Measurements from ENCODE around the gene REV1. TPM values are rescaled to one million over a fixed set of nuclear protein-coding genes. Genes with fewer than 3 reads are reported as not detected.

Gene REV1
- total RNA-seq, 1 donor from 2014 or later: 52.1 TPM

GRCh38 chr2:99395589-99396130 lies 94.2 kb downstream of the REV1 start:
- Mint-ChIP-seq H3K27me3 (no peaks in the 10 kb centered on the region), H3K4me3 (no peak overlapping the region), H3K36me3 (ENCODE audit: low read depth) (peaks cover 90% of the 10 kb centered on the region), H3K9me3 (no peaks in the 10 kb centered on the region), H3K4me1 (no peaks in the 10 kb centered on the region), H3K27ac (no peak overlapping the region)
- DNase-seq: no peak
- no peak for TF ChIP-seq CTCF (IDR thresholded peaks at IDR 0.05)
- CTCF ChIA-PET: no interaction called here
- intact Hi-C loops (cut with micrococcal nuclease): no loop called here
- POLR2A ChIA-PET: no interaction called here
- ATAC-seq (ENCODE audit: low read depth): no peak

- no peak for DNase-seq
- ChIA-PET CTCF (no interaction called here), POLR2A (no interaction called here)
- H3K27me3 Mint-ChIP-seq: no peaks in the 10 kb centered on the region
- no peaks in the 10 kb centered on the region for H3K4me1 Mint-ChIP-seq
- ATAC-seq (ENCODE audit: low read depth): no peak
- TF ChIP-seq CTCF (IDR thresholded peaks at IDR 0.05): no peak
- intact Hi-C loops (cut with micrococcal nuclease): no loop called here
- no peak overlapping the region for H3K4me3 Mint-ChIP-seq
- no peak overlapping the region for H3K27ac Mint-ChIP-seq
- no peaks in the 10 kb centered on the region for H3K9me3 Mint-ChIP-seq
- H3K36me3 Mint-ChIP-seq (ENCODE audit: low read depth): peaks cover 68% of the 10 kb centered on the region
Measured at GRCh38 chr2:99389946-99390345, 99.9 kb downstream of the REV1 start.

GRCh38 chr2:99389371-99389770 lies 100.4 kb downstream of the REV1 start:
- Mint-ChIP-seq H3K4me1 (no peaks in the 10 kb centered on the region), H3K27me3 (no peaks in the 10 kb centered on the region), H3K9me3 (no peaks in the 10 kb centered on the region), H3K27ac (no peak overlapping the region), H3K36me3 (ENCODE audit: low read depth) (peaks cover 68% of the 10 kb centered on the region), H3K4me3 (no peak overlapping the region)
- no peak for TF ChIP-seq CTCF (IDR thresholded peaks at IDR 0.05)
- intact Hi-C loops (cut with micrococcal nuclease): no loop called here
- DNase-seq: no peak
- no peak for ATAC-seq (ENCODE audit: low read depth)
- CTCF ChIA-PET: no interaction called here
- POLR2A ChIA-PET: no interaction called here

GRCh38 chr2:99388892-99389291 lies 100.9 kb downstream of the REV1 start:
- TF ChIP-seq CTCF (IDR thresholded peaks at IDR 0.05): no peak
- H3K4me3 Mint-ChIP-seq: no peak overlapping the region

GRCh38 chr2:99386011-99386410 lies 103.8 kb downstream of the REV1 start:
- TF ChIP-seq CTCF (IDR thresholded peaks at IDR 0.05): no peak
- Mint-ChIP-seq H3K9me3 (no peaks in the 10 kb centered on the region), H3K4me1 (no peaks in the 10 kb centered on the region), H3K27ac (no peak overlapping the region), H3K27me3 (no peaks in the 10 kb centered on the region), H3K36me3 (ENCODE audit: low read depth) (peaks cover 72% of the 10 kb centered on the region), H3K4me3 (no peak overlapping the region)
- no peak for ATAC-seq (ENCODE audit: low read depth)
- ChIA-PET CTCF (no interaction called here), POLR2A (interaction anchor here (0.6 kb wide), 1 partner anchor 875 kb away, joined by 4 read pairs; no protein-coding TSS in a partner anchor)
- intact Hi-C loops (cut with micrococcal nuclease): no loop called here
- DNase-seq: no peak

More at GRCh38 chr2:99388892-99389291, 100.9 kb downstream of the REV1 start:
- H3K27ac Mint-ChIP-seq: no peak overlapping the region
- H3K4me1 Mint-ChIP-seq: no peaks in the 10 kb centered on the region
- CTCF ChIA-PET: no interaction called here
- H3K9me3 Mint-ChIP-seq: no peaks in the 10 kb centered on the region
- POLR2A ChIA-PET: no interaction called here
- DNase-seq: no peak
- ATAC-seq (ENCODE audit: low read depth): no peak
- intact Hi-C loops (cut with micrococcal nuclease): no loop called here
- H3K27me3 Mint-ChIP-seq: no peaks in the 10 kb centered on the region
- peaks cover 66% of the 10 kb centered on the region for H3K36me3 Mint-ChIP-seq (ENCODE audit: low read depth)

All from activated B cell treated with CpG ODN at 0.5 μM for 24 hours (primary cell).